Neural crest cell (in vitro differentiated cells): ENCODE measurements around the gene CDH1. TPM values are rescaled to one million over a fixed set of nuclear protein-coding genes. Genes with fewer than 3 reads are reported as not detected.

Experiments
- DNase-seq: peaks from one replicate; pipeline ENCODE4 v3.0.0; 2021; ENCODE audit warnings: low read depth, mixed read lengths, low spot score
- H3K27ac Mint-ChIP-seq: one replicate; pipeline ENCODE4 v1.8.0; 2021; ENCODE audit warnings: mild to moderate bottlenecking, mixed read lengths; ENCODE audit not compliant: unreplicated experiment
- H3K27me3 Mint-ChIP-seq: 2 replicates; pipeline ENCODE4 v1.8.0; 2021; ENCODE audit warnings: low read depth, mild to moderate bottlenecking, mixed read lengths
- H3K36me3 Mint-ChIP-seq: 2 replicates; pipeline ENCODE4 v1.8.0; 2021; ENCODE audit warnings: low read depth, mild to moderate bottlenecking, mixed read lengths
- H3K4me1 Mint-ChIP-seq: 2 replicates; pipeline ENCODE4 v1.8.0; 2021; ENCODE audit warnings: mixed read lengths
- H3K4me3 Mint-ChIP-seq: one replicate; pipeline ENCODE4 v1.8.0; 2021; ENCODE audit warnings: mild to moderate bottlenecking, mixed read lengths
- H3K9me3 Mint-ChIP-seq: 2 replicates; pipeline ENCODE4 v1.8.0; 2021; ENCODE audit warnings: mixed read lengths
- CTCF ChIP-seq: fragments of 200-600 bp; sonication (generic); conservative IDR thresholded peaks from 2 replicates; pipeline ENCODE4 v1.5.0; 2021; ENCODE audit warnings: antibody characterized with exemption, mild to moderate bottlenecking
- total RNA-seq: library from RNA; stranded (reverse); gene quantifications from 2 replicates; pipeline ENCODE4 v1.2.1, GENCODE V29; 2021

Gene CDH1
- total RNA-seq, 1 donor from 2014 or later: 1.1 TPM

- TF ChIP-seq CTCF: no peak
- no peak for DNase-seq
- Mint-ChIP-seq H3K27me3 (peaks cover 2% of the 10 kb centered on the region), H3K9me3 (no peaks in the 10 kb centered on the region), H3K4me1 (peaks cover 11% of the 10 kb centered on the region), H3K4me3 (no peak overlapping the region), H3K36me3 (no peaks in the 10 kb centered on the region), H3K27ac (no peak overlapping the region)
Observed at GRCh38 chr16:68700120-68700519, 37.0 kb upstream of the CDH1 start.

GRCh38 chr16:68700831-68701230 lies 36.3 kb upstream of the CDH1 start:
- Mint-ChIP-seq H3K9me3 (no peaks in the 10 kb centered on the region), H3K4me3 (no peak overlapping the region), H3K4me1 (peaks cover 11% of the 10 kb centered on the region), H3K27ac (no peak overlapping the region), H3K36me3 (no peaks in the 10 kb centered on the region), H3K27me3 (peaks cover 2% of the 10 kb centered on the region)
- no peak for DNase-seq
- no peak for TF ChIP-seq CTCF

GRCh38 chr16:68704232-68704867 lies 32.7 kb upstream of the CDH1 start:
- Mint-ChIP-seq H3K9me3 (no peaks in the 10 kb centered on the region), H3K4me3 (no peak overlapping the region), H3K4me1 (peaks cover 16% of the 10 kb centered on the region), H3K27me3 (peaks cover 2% of the 10 kb centered on the region), H3K36me3 (no peaks in the 10 kb centered on the region), H3K27ac (no peak overlapping the region)
- DNase-seq: peak; percentile 67
- TF ChIP-seq CTCF: peak; percentile 80

GRCh38 chr16:68707340-68708152 lies 29.5 kb upstream of the CDH1 start:
- H3K9me3 Mint-ChIP-seq: no peaks in the 10 kb centered on the region
- peaks cover 2% of the 10 kb centered on the region for H3K27me3 Mint-ChIP-seq
- no peak overlapping the region for H3K4me3 Mint-ChIP-seq
- H3K27ac Mint-ChIP-seq: no peak overlapping the region
- H3K4me1 Mint-ChIP-seq: peaks cover 9% of the 10 kb centered on the region
- H3K36me3 Mint-ChIP-seq: no peaks in the 10 kb centered on the region
- DNase-seq: peak; percentile 18
- TF ChIP-seq CTCF: peak; percentile 34

GRCh38 chr16:68710211-68710610 lies 26.9 kb upstream of the CDH1 start:
- no peaks in the 10 kb centered on the region for H3K9me3 Mint-ChIP-seq
- H3K27ac Mint-ChIP-seq: no peak overlapping the region
- H3K27me3 Mint-ChIP-seq: no peaks in the 10 kb centered on the region
- H3K4me3 Mint-ChIP-seq: no peak overlapping the region
- H3K4me1 Mint-ChIP-seq: peaks cover 20% of the 10 kb centered on the region
- no peaks in the 10 kb centered on the region for H3K36me3 Mint-ChIP-seq
- DNase-seq: no peak
- no peak for TF ChIP-seq CTCF
